GM12872 (cell line): ENCODE measurements around the gene ADPRM.

Experiments used
- CTCF ChIP-seq: IDR thresholded peaks from 3 replicates; pipeline ENCODE4 v1.5.1; 2011; ENCODE audit warnings: low read depth, mild to moderate bottlenecking, low read length, moderate library complexity; ENCODE audit not compliant: insufficient read depth

The ADPRM gene

GRCh38 chr17:10755592-10756127 lies 58.3 kb downstream of the ADPRM start:
- TF ChIP-seq CTCF = no peak

DNA sequence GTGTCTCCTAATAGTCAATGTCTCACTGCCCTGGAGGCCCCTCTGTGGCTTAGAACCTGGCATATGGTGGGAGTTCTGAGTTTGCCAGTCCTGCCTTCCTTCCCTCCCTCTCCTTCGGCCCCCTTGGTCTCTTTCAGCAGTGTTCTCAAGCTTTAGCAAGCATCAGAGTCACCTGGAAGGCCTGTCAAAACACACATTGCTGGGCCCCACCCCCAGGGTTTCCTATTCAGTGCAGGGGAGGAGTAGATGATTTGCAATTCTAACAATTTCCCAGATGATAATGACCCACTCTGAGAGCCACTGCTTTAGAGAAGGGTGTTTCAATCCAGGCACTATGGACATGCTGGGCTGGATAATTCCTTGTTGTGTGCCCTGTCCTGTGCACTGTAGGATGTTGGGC lies 58.8 kb downstream of the ADPRM start:
- TF ChIP-seq CTCF = no peak

DNA sequence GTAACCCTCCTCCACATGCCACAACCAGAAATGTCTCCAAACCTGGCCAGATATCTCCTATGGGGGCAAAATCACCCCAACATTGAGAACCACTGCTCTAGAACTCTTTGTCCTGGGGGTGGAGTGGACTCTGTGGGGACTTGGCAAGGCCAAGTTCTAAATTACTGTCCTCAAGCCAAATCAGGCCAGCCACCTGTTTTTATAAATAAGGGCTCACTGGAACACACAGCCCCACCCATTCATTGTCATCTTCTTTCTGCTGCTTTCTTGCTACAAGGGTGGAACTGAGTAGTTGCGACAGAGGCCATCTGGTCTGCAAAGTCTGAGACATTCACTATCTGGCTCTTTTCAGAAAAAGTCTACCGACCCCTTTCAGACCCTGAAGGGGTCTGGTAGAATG lies 59.2 kb downstream of the ADPRM start:
- no peak for TF ChIP-seq CTCF

DNA sequence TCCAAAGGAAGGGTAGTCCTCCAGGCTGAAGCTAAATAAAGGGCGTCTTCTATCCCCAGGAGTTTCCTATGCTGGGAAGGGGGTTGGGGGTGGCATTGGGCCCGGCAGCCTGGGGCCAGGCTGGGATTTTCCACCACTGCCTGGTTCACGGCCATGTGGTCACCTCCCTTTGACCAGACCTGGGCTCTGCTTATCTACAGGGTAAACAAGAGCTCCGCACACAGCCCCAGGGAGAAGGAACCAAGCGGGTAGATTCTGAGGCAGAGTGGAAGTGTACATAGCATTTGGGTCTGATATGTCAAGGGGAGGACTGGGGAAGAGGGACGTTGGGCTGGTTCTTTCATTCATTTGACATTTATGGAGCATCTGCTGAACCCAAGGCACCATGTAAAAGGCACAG lies 59.7 kb downstream of the ADPRM start:
- no peak for TF ChIP-seq CTCF

DNA sequence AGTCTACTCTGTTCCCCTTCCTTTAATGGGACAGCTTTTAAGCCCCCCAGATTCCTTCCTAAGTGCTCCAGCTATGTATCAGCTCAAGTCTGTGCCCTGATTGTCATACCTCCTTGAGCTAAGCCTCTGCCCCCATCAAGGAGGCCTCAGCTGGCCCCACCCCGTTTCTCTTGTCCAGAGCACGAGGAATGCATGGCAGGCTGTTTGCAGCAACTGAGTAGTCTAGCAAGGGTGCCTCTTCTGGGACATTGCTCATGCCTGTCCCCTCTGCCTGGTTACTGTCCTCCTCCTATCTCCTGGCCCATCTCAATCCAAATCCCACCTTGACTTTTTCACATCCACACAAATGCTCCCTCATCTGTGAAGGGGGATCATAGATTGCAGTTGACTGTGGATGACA lies 60.3 kb downstream of the ADPRM start:
- no peak for TF ChIP-seq CTCF

GRCh38 chr17:10758062-10758461 lies 60.7 kb downstream of the ADPRM start:
- TF ChIP-seq CTCF = no peak
